ENCODE data around the gene STEAP3. TPM values are rescaled to one million over a fixed set of nuclear protein-coding genes. Genes with fewer than 3 reads are reported as not detected.

The STEAP3 gene
- total RNA-seq, 1 donor: 50.9 TPM

DNA sequence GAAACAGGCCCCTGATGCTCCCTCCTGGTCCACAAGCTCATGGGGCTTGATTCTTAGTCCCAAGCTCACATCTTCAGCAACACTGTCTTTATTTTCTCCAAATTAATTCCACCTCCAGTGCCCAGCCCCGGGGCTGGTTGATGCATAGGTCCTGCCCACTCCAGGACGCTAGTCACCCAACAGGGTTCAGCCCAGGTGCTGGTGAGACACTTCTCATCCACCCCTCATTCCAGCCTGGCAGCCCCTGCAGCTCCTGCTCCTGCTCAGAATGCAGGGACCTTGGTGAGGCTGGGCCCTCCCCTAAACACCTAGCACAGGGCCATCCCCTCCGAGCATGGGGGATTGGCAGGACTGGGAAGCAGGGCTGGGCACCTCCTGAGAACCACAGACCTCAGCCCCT, 25.7 kb downstream of the STEAP3 start:
- DNase-seq (ENCODE audit: low read depth): no peak
- H3K4me3 ChIP-seq (ENCODE audit: low read depth, low read length): no peak overlapping the region
- no peak for TF ChIP-seq CTCF (IDR thresholded peaks at IDR 0.05; ENCODE audit: insufficient read depth, low read length)

GRCh38 chr2:119249855-119250717, 26.5 kb downstream of the STEAP3 start:
- H3K4me3 ChIP-seq (ENCODE audit: low read depth, low read length): no peak overlapping the region
- no peak for TF ChIP-seq CTCF (IDR thresholded peaks at IDR 0.05; ENCODE audit: insufficient read depth, low read length)
- peak; percentile 16 for DNase-seq (ENCODE audit: low read depth)

- no peak for DNase-seq (ENCODE audit: low read depth)
- no peak overlapping the region for H3K4me3 ChIP-seq (ENCODE audit: low read depth, low read length)
- no peak for TF ChIP-seq CTCF (IDR thresholded peaks at IDR 0.05; ENCODE audit: insufficient read depth, low read length)
Observed at GRCh38 chr2:119250718-119251290, 27.2 kb downstream of the STEAP3 start.

- no peak overlapping the region for H3K4me3 ChIP-seq (ENCODE audit: low read depth, low read length)
- TF ChIP-seq CTCF (IDR thresholded peaks at IDR 0.05; ENCODE audit: insufficient read depth, low read length): no peak
- no peak for DNase-seq (ENCODE audit: low read depth)
Observed at GRCh38 chr2:119251652-119252051, 28.0 kb downstream of the STEAP3 start.

- no peak for TF ChIP-seq CTCF (IDR thresholded peaks at IDR 0.05; ENCODE audit: insufficient read depth, low read length)
- no peak overlapping the region for H3K4me3 ChIP-seq (ENCODE audit: low read depth, low read length)
- DNase-seq (ENCODE audit: low read depth): peak; percentile 91
Observed at GRCh38 chr2:119252186-119253113, 28.8 kb downstream of the STEAP3 start.

DNA sequence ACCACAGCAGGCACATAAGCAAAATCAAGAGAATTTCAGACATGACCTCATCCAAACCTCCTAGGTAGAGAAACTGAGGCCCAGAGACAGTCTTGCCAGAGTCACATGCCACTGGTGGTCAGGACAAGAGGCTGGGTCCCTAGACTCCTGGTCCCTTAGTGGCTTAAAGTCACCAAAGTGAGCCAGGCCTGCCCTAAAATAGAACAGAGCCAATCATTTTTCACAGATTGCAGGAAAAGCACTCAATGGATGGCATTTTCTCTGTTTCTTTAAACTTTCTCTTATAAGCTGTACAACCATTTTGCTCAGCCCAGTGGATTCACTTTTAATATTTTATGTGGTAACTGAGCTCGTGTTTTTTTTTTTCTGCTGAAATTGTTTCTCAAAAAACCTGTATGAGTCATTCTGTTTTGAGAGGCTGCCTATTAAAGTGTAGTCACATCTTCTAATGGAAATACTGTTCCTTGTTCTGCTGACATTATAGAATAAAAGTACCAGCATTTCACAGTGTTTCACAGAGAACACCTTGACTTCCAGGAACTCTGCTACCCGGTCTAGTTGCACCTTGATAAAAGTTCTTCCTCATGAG, 29.6 kb downstream of the STEAP3 start:
- TF ChIP-seq CTCF (IDR thresholded peaks at IDR 0.05; ENCODE audit: insufficient read depth, low read length): no peak
- no peak overlapping the region for H3K4me3 ChIP-seq (ENCODE audit: low read depth, low read length)
- peak; percentile 76 for DNase-seq (ENCODE audit: low read depth)

Measured in fibroblast of the aortic adventitia (primary cell).